HepG2 (cell line): Measurements from ENCODE around the gene TMEM255B. TPM values are rescaled to one million over a fixed set of nuclear protein-coding genes. Genes with fewer than 3 reads are reported as not detected.
A peak's percentile ranks its signal among the peaks of the same experiment; 100 is the strongest.

Experiments
- AKAP8 ChIP-seq: sonication (generic); formaldehyde crosslinking; IDR thresholded peaks from 2 replicates; pipeline ENCODE4 v1.5.1; 2020; ENCODE audit warnings: mild to moderate bottlenecking, missing genetic modification reagents
- ASH2L ChIP-seq: fragments of 300-600, 200-600 bp; sonication (generic); IDR thresholded peaks from 2 replicates; pipeline ENCODE4 v1.7.0; 2017; ENCODE audit warnings: low read depth, mild to moderate bottlenecking, moderate library complexity, mixed read lengths, low read length; ENCODE audit not compliant: insufficient read length
- CEBPG ChIP-seq: IDR thresholded peaks from 2 replicates; pipeline ENCODE4 v1.6.1; 2016
- DMAP1 ChIP-seq: IDR thresholded peaks from 2 replicates; pipeline ENCODE4 v1.6.1; 2016
- GATAD2A ChIP-seq: IDR thresholded peaks from 2 replicates; pipeline ENCODE4 v1.6.1; 2016
- HNF4G ChIP-seq, 2 experiments: sonication (generic) in 1 of 2; formaldehyde crosslinking in 1 of 2; IDR thresholded peaks; 2 replicates each; pipeline versions ENCODE4 v1.4.0 to v1.6.1; 2011 to 2020; ENCODE audit warnings: borderline replicate concordance in 2 of 2, low read depth in 2 of 2, mild to moderate bottlenecking in 2 of 2, low read length in 1 of 2, missing genetic modification reagents in 1 of 2, moderate library complexity in 1 of 2
- LCORL ChIP-seq, 2 experiments: fragments of 450-650 bp in 1 of 2; sonication (generic) in 1 of 2; formaldehyde crosslinking in 1 of 2; IDR thresholded peaks; 2 replicates each; pipeline versions ENCODE4 v1.5.0 to v1.6.1; 2017 to 2020; ENCODE audit warnings: antibody characterized with exemption in 1 of 2, missing genetic modification reagents in 1 of 2
- NONO ChIP-seq, 2 experiments: fragments of 450-650 bp in 1 of 2; sonication (generic) in 1 of 2; formaldehyde crosslinking in 1 of 2; IDR thresholded peaks in 1 of 2; conservative IDR thresholded peaks in 1 of 2; 2 replicates each; pipeline versions ENCODE4 v1.6.1 to v1.8.0; 2017 to 2022; ENCODE audit warnings: mild to moderate bottlenecking in 1 of 2, missing genetic modification reagents in 1 of 2, moderate library complexity in 1 of 2
- NR3C1 ChIP-seq: sonication (generic); formaldehyde crosslinking; IDR thresholded peaks from 2 replicates; pipeline ENCODE4 v1.4.0; 2020; ENCODE audit warnings: missing genetic modification reagents
- POLR2A ChIP-seq, 2 experiments: IDR thresholded peaks; 2 replicates each; pipeline ENCODE4 v1.6.1; 2011; ENCODE audit warnings: low read depth in 2 of 2, low read length in 2 of 2, mild to moderate bottlenecking in 1 of 2, moderate library complexity in 1 of 2; ENCODE audit not compliant: insufficient read depth in 1 of 2
- POLR2AphosphoS5 ChIP-seq: IDR thresholded peaks from 2 replicates; pipeline ENCODE4 v1.6.1; 2012; ENCODE audit warnings: low read depth, low read length
- RBFOX2 ChIP-seq: fragments of 200-400 bp; formaldehyde crosslinking; IDR thresholded peaks from 2 replicates; pipeline ENCODE4 v1.6.1; 2017; ENCODE audit warnings: low read depth, mild to moderate bottlenecking, low read length
- SSRP1 ChIP-seq: IDR thresholded peaks from 2 replicates; pipeline ENCODE4 v1.6.1; 2016; ENCODE audit warnings: control low read depth
- TFAP4 ChIP-seq: sonication (generic); IDR thresholded peaks from 2 replicates; pipeline ENCODE4 v1.6.1; 2016; ENCODE audit warnings: low read depth, borderline replicate concordance
- ZFYVE20 ChIP-seq: sonication (generic); formaldehyde crosslinking; IDR thresholded peaks from 2 replicates; pipeline ENCODE4 v1.8.0; 2023; ENCODE audit warnings: low read depth, mild to moderate bottlenecking, moderate library complexity, missing genetic modification reagents, borderline replicate concordance
- ZNF124 ChIP-seq: sonication (generic); formaldehyde crosslinking; IDR thresholded peaks from 2 replicates; pipeline ENCODE4 v1.4.0; 2020; ENCODE audit warnings: missing genetic modification reagents
- ZNF337 ChIP-seq: sonication (generic); formaldehyde crosslinking; IDR thresholded peaks from 2 replicates; pipeline ENCODE4 v1.5.1; 2020; ENCODE audit warnings: missing genetic modification reagents, low read depth, mild to moderate bottlenecking, borderline replicate concordance
- ZNF614 ChIP-seq: IDR thresholded peaks from 2 replicates; pipeline ENCODE4 v1.6.1; 2018; ENCODE audit warnings: missing biosample characterization, missing genetic modification reagents, inconsistent platforms, borderline replicate concordance
- ZZZ3 ChIP-seq: sonication (generic); formaldehyde crosslinking; IDR thresholded peaks from 2 replicates; pipeline ENCODE4 v1.4.0; 2020; ENCODE audit warnings: missing genetic modification reagents, mild to moderate bottlenecking, borderline replicate concordance
- polyA plus RNA-seq, 8 experiments: library from polyadenylated mRNA; depleted of rRNA in 3 of 8; stranded (reverse) in 7 of 8; unstranded in 1 of 8; fragments of >200 nt; fragmentation: Illumina TruSeq in 4 of 8; extraction: Trizol in 4 of 8; gene quantifications; 2 replicates each; pipeline versions ENCODE4 v1.2.1 to v1.2.3, GENCODE V29; 2011 to 2016; ENCODE audit warnings: low read depth in 4 of 8, missing spikeins in 1 of 8, mixed read lengths in 1 of 8; ENCODE audit not compliant: insufficient read depth in 1 of 8
- total RNA-seq, 5 experiments: library from RNA; depleted of rRNA; stranded (reverse); fragments of >200 nt; fragmentation: Illumina TruSeq; extraction: Trizol; gene quantifications; 2 replicates each; pipeline ENCODE4 v1.2.3, GENCODE V29; 2016; ENCODE audit warnings: low read depth in 1 of 5
- TF ChIP-seq, protein P1 (sequence below), 2 experiments: IDR thresholded peaks; 2 replicates each; pipeline ENCODE4 v1.6.1; 2011 to 2012; ENCODE audit warnings: low read length in 2 of 2, borderline replicate concordance in 1 of 2, low read depth in 1 of 2, mild to moderate bottlenecking in 1 of 2, moderate library complexity in 1 of 2
- TF ChIP-seq, protein P2 (sequence below): IDR thresholded peaks from 2 replicates; pipeline ENCODE4 v1.6.1; 2016; ENCODE audit warnings: missing compliant biosample characterization, missing genetic modification reagents, borderline replicate concordance

Gene TMEM255B
- total and polyA plus RNA-seq, 2 of the 13 experiments (the other 11 are each of a cell fraction or from before 2014, with no cell fraction given) = not detected

DNA sequence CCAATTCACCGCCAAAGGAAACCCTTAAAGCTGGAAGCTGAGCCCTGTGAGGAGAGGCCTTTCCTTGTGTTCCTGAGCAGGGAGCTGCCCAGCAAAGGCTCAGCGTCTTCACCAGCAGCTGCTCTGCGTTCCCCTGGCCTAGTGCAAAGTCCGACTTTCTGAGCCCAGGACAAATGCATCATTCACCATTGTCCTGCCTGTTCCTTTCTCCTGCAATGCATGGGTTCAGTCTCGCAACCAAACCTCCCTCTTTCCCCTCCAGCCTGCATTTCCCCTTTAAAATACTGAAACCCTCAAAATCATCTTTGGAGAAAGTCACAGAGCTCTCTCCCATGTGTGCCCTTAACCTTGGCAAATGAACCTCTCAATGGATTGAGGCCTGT lies 12.9 kb upstream of the TMEM255B start (continued):
- TF ChIP-seq, protein P1, sequence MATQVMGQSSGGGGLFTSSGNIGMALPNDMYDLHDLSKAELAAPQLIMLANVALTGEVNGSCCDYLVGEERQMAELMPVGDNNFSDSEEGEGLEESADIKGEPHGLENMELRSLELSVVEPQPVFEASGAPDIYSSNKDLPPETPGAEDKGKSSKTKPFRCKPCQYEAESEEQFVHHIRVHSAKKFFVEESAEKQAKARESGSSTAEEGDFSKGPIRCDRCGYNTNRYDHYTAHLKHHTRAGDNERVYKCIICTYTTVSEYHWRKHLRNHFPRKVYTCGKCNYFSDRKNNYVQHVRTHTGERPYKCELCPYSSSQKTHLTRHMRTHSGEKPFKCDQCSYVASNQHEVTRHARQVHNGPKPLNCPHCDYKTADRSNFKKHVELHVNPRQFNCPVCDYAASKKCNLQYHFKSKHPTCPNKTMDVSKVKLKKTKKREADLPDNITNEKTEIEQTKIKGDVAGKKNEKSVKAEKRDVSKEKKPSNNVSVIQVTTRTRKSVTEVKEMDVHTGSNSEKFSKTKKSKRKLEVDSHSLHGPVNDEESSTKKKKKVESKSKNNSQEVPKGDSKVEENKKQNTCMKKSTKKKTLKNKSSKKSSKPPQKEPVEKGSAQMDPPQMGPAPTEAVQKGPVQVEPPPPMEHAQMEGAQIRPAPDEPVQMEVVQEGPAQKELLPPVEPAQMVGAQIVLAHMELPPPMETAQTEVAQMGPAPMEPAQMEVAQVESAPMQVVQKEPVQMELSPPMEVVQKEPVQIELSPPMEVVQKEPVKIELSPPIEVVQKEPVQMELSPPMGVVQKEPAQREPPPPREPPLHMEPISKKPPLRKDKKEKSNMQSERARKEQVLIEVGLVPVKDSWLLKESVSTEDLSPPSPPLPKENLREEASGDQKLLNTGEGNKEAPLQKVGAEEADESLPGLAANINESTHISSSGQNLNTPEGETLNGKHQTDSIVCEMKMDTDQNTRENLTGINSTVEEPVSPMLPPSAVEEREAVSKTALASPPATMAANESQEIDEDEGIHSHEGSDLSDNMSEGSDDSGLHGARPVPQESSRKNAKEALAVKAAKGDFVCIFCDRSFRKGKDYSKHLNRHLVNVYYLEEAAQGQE (IDR thresholded peaks at IDR 0.05; ENCODE audit: borderline replicate concordance in 1 of 2, low read depth in 1 of 2, low read length in 2 of 2) = no peak
- TF ChIP-seq NONO (IDR thresholded peaks at IDR 0.05) = no peak
- peak; percentile 40; the same call in 1 of the 2 replicates for TF ChIP-seq NONO (CRISPR knock-in tag; conservative IDR thresholded peaks at IDR 0.05)
- TF ChIP-seq LCORL (IDR thresholded peaks at IDR 0.05) = 0 out of 2 replicates have a peak, but pooled peaks have one; percentile 12
- peak; percentile 39; the same call in 1 of the 2 replicates for TF ChIP-seq LCORL (CRISPR knock-in tag; IDR thresholded peaks at IDR 0.05)
- TF ChIP-seq ASH2L = peak; percentile 44
- no peak for TF ChIP-seq ZFYVE20 (CRISPR knock-in tag)
- no peak for TF ChIP-seq ZZZ3 (CRISPR knock-in tag)
- no peak for TF ChIP-seq AKAP8
- TF ChIP-seq POLR2A (IDR thresholded peaks at IDR 0.05; ENCODE audit: insufficient read depth in 1 of 2, low read depth in 2 of 2, low read length in 2 of 2) = peak in 1 of 2 experiments; percentile 62; a peak in 2 of 4 replicates
- TF ChIP-seq SSRP1 (CRISPR knock-in tag) = no peak
- peak; percentile 88 for TF ChIP-seq HNF4G (IDR thresholded peaks at IDR 0.05; ENCODE audit: borderline replicate concordance, low read depth, low read length)
- TF ChIP-seq HNF4G (CRISPR knock-in tag; IDR thresholded peaks at IDR 0.05; ENCODE audit: borderline replicate concordance, low read depth) = peak; percentile 51; the same call in 1 of the 2 replicates
- peak; percentile 66 for TF ChIP-seq GATAD2A (CRISPR knock-in tag)
- TF ChIP-seq ZNF124 (CRISPR knock-in tag) = no peak
- no peak for TF ChIP-seq ZNF337
- TF ChIP-seq ZNF614 (CRISPR knock-in tag) = no peak
- peak; percentile 22; the same call in 1 of the 2 replicates for TF ChIP-seq POLR2AphosphoS5
- TF ChIP-seq RBFOX2 = no peak
- TF ChIP-seq, protein P2, sequence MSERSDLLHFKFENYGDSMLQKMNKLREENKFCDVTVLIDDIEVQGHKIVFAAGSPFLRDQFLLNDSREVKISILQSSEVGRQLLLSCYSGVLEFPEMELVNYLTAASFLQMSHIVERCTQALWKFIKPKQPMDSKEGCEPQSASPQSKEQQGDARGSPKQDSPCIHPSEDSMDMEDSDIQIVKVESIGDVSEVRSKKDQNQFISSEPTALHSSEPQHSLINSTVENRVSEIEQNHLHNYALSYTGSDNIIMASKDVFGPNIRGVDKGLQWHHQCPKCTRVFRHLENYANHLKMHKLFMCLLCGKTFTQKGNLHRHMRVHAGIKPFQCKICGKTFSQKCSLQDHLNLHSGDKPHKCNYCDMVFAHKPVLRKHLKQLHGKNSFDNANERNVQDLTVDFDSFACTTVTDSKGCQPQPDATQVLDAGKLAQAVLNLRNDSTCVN (CRISPR knock-in tag) = no peak
- peak; percentile 77; the same call in 1 of the 2 replicates for TF ChIP-seq TFAP4
- TF ChIP-seq NR3C1 (CRISPR knock-in tag) = no peak
- TF ChIP-seq DMAP1 (CRISPR knock-in tag) = peak; percentile 17; the same call in 1 of the 2 replicates
- TF ChIP-seq CEBPG (CRISPR knock-in tag) = peak; percentile 58
- TF ChIP-seq, all 625 proteins: peak for 46
